CD4-positive, alpha-beta T cell (primary cell): ENCODE results near the gene CACNG6. TPM values are rescaled to one million over a fixed set of nuclear protein-coding genes. Genes with fewer than 3 reads are reported as not detected.

Experiments
- ATAC-seq: fragments of 200-7000 bp; cut with Tn5 transposase; one replicate; pipeline ENCODE4 v1.10.0; 2022; ENCODE audit warnings: mild to moderate bottlenecking; ENCODE audit not compliant: poor library complexity
- CTCF ChIA-PET: fragments of 350-600 bp; sonication (Branson Sonifier 250); formaldehyde crosslinking; loops from one replicate; lab custom pipeline; 2021; ENCODE audit warnings: antibody characterized with exemption, inconsistent platforms; lab: Charles Lee
- POLR2A ChIA-PET: fragments of 350-600 bp; sonication (Branson Sonifier 250); formaldehyde crosslinking; loops from one replicate; lab custom pipeline; 2021; ENCODE audit warnings: antibody characterized with exemption, inconsistent platforms; lab: Charles Lee
- DNase-seq, 14 experiments: peaks; one replicate each; pipeline ENCODE4 v3.0.0-alpha.2; 2013 to 2020; ENCODE audit warnings: mixed read lengths in 2 of 14
- H3K27ac ChIP-seq, 2 donors: one replicate each; pipeline versions ENCODE4 v1.5.1 to v1.7.0; 2013; ENCODE audit warnings: low read length in 2 of 2, low read depth in 1 of 2, mild to moderate bottlenecking in 1 of 2
- H3K27me3 ChIP-seq, 2 experiments: 1 replicate in 1 of 2; 2 replicates in 1 of 2; pipeline versions ENCODE4 v1.6.1 to v1.7.0; 2013; ENCODE audit warnings: low read length in 2 of 2, control low read depth in 1 of 2, mild to moderate bottlenecking in 1 of 2, moderate library complexity in 1 of 2; ENCODE audit not compliant: insufficient read depth in 2 of 2, control insufficient read depth in 1 of 2
- H3K36me3 ChIP-seq: one replicate; pipeline ENCODE4 v1.6.1; 2013; ENCODE audit warnings: low read length, control low read depth; ENCODE audit not compliant: insufficient read depth
- H3K4me1 ChIP-seq: one replicate; pipeline ENCODE4 v1.6.1; 2013; ENCODE audit warnings: low read length, control low read depth; ENCODE audit not compliant: insufficient read depth
- H3K4me3 ChIP-seq: one replicate; pipeline ENCODE4 v1.5.1; 2013; ENCODE audit warnings: mild to moderate bottlenecking, low read length, moderate library complexity
- H3K9me3 ChIP-seq, 2 experiments: 1 replicate in 1 of 2; 2 replicates in 1 of 2; pipeline versions ENCODE4 v1.6.1 to v1.7.0; 2013; ENCODE audit warnings: low read length in 2 of 2, mild to moderate bottlenecking in 2 of 2, control low read depth in 1 of 2, moderate library complexity in 1 of 2; ENCODE audit not compliant: control insufficient read depth in 1 of 2, insufficient read depth in 1 of 2
- H3K27ac Mint-ChIP-seq: one replicate; pipeline ENCODE4 v1.8.0; 2020; ENCODE audit warnings: mixed read lengths
- H3K27me3 Mint-ChIP-seq: one replicate; pipeline ENCODE4 v1.8.0; 2021; ENCODE audit warnings: mixed read lengths
- H3K36me3 Mint-ChIP-seq: one replicate; pipeline ENCODE4 v1.8.0; 2021; ENCODE audit warnings: low read depth, mixed read lengths
- H3K4me1 Mint-ChIP-seq: one replicate; pipeline ENCODE4 v1.8.0; 2021; ENCODE audit warnings: low read depth, mixed read lengths
- H3K4me3 Mint-ChIP-seq: one replicate; pipeline ENCODE4 v1.8.0; 2020; ENCODE audit warnings: mild to moderate bottlenecking, mixed read lengths
- H3K9me3 Mint-ChIP-seq: one replicate; pipeline ENCODE4 v1.8.0; 2020; ENCODE audit warnings: mixed read lengths
- CTCF ChIP-seq: fragments of 200-600 bp; IDR thresholded peaks from one replicate; pipeline ENCODE4 v1.8.0; 2022; ENCODE audit warnings: antibody characterized with exemption, mild to moderate bottlenecking
- intact Hi-C, 2 experiments: fragments of 100-400 bp; cut with DNase I in 1 of 2; cut with micrococcal nuclease in 1 of 2; formaldehyde crosslinking; loops; one replicate each; pipeline versions ENCODE4 v1.15.1 to v1.9.0; 2023 to 2025; cut with DNase I, micrococcal nuclease
- total RNA-seq, 174 experiments: library from RNA in 2 of 174; stranded (reverse) in 2 of 174; gene quantifications; one replicate each; pipeline ENCODE4 v1.2.3 and lab custom pipeline; 2021 to 2026

CACNG6 gene
- total RNA-seq, 2 experiments from 2014 or later: not detected

GRCh38 chr19:53953383-53953782 is 38.1 kb upstream of the CACNG6 start:
- Mint-ChIP-seq H3K9me3 (peaks cover 1% of the 10 kb centered on the region), H3K27me3 (peaks cover 52% of the 10 kb centered on the region), H3K4me3 (no peak overlapping the region), H3K27ac (no peak overlapping the region), H3K36me3 (no peaks in the 10 kb centered on the region), H3K4me1 (no peaks in the 10 kb centered on the region)
- intact Hi-C loops: no loop called here
- no peak for ATAC-seq
- Histone ChIP-seq H3K27me3 (peaks cover 25 to 30% of the 10 kb centered on the region in 2 experiments), H3K4me1 (no peaks in the 10 kb centered on the region), H3K27ac (no peak overlapping the region), H3K36me3 (no peaks in the 10 kb centered on the region), H3K4me3 (no peak overlapping the region), H3K9me3 (peaks cover 0 to 8% of the 10 kb centered on the region in 2 experiments)
- no peak for TF ChIP-seq CTCF
- DNase-seq: no peak
- POLR2A ChIA-PET: no interaction called here
- CTCF ChIA-PET: no interaction called here

GRCh38 chr19:53957448-53958167 is 33.8 kb upstream of the CACNG6 start:
- ChIA-PET CTCF (no interaction called here), POLR2A (no interaction called here)
- no peak for TF ChIP-seq CTCF
- intact Hi-C loops: no loop called here
- Histone ChIP-seq H3K36me3 (no peaks in the 10 kb centered on the region), H3K27me3 (peaks cover 52 to 60% of the 10 kb centered on the region in 2 experiments), H3K27ac (no peak overlapping the region), H3K9me3 (peaks cover 0 to 19% of the 10 kb centered on the region in 2 experiments), H3K4me1 (no peaks in the 10 kb centered on the region), H3K4me3 (no peak overlapping the region)
- Mint-ChIP-seq H3K9me3 (peaks cover 1% of the 10 kb centered on the region), H3K36me3 (no peaks in the 10 kb centered on the region), H3K27me3 (peaks cover 74% of the 10 kb centered on the region), H3K4me3 (no peak overlapping the region), H3K27ac (no peak overlapping the region), H3K4me1 (peaks cover 6% of the 10 kb centered on the region)
- ATAC-seq (no peak), DNase-seq (no peak)

GRCh38 chr19:53958168-53958571 is 33.3 kb upstream of the CACNG6 start:
- Mint-ChIP-seq H3K36me3 (no peaks in the 10 kb centered on the region), H3K4me3 (no peak overlapping the region), H3K9me3 (peaks cover 1% of the 10 kb centered on the region), H3K27ac (no peak overlapping the region), H3K4me1 (peaks cover 6% of the 10 kb centered on the region), H3K27me3 (peaks cover 73% of the 10 kb centered on the region)
- H3K36me3 ChIP-seq: no peaks in the 10 kb centered on the region
- TF ChIP-seq CTCF: no peak
- peaks cover 52 to 61% of the 10 kb centered on the region in 2 experiments for H3K27me3 ChIP-seq
- intact Hi-C loops: no loop called here
- H3K27ac ChIP-seq: no peak overlapping the region
- ChIA-PET POLR2A (no interaction called here), CTCF (no interaction called here)
- DNase-seq (no peak), ATAC-seq (no peak)
- no peak overlapping the region for H3K4me3 ChIP-seq
- H3K4me1 ChIP-seq: no peaks in the 10 kb centered on the region
- peaks cover 0 to 19% of the 10 kb centered on the region in 2 experiments for H3K9me3 ChIP-seq
